Measurements from ENCODE around the gene PARP12.

DNA sequence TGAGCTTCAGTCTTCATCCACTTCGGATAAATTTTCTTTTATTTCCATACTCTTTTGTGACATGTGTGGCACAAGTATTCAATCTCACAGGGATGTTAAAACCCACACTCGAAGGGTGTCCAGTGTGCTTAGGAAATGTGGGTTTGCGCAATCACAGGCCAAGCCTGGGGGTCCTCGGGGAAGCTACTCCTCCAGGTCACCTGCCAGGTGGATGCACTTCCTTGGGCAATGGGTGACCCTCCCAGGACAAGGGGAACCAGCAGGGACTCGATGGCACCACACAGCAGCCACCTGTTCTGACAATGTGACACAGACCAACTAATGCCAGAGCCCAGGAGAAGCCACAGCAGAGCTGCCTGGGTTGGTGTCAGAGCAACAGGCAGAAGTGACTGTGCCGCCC is 39.0 kb downstream of the PARP12 start:
- TF ChIP-seq YY1 (IDR thresholded peaks at IDR 0.05; ENCODE audit: insufficient read depth, insufficient read length) (no peak), SUZ12 (IDR thresholded peaks at IDR 0.05; ENCODE audit: extremely low read depth, insufficient read depth, insufficient read length) (no peak)
